RPMI8226 (cell line): ENCODE data around the gene TAS2R13.

ENCODE experiments used
- DNase-seq: peaks from one replicate; pipeline ENCODE4 v3.0.0-alpha.2; 2015

Gene TAS2R13, protein sequence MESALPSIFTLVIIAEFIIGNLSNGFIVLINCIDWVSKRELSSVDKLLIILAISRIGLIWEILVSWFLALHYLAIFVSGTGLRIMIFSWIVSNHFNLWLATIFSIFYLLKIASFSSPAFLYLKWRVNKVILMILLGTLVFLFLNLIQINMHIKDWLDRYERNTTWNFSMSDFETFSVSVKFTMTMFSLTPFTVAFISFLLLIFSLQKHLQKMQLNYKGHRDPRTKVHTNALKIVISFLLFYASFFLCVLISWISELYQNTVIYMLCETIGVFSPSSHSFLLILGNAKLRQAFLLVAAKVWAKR

DNA sequence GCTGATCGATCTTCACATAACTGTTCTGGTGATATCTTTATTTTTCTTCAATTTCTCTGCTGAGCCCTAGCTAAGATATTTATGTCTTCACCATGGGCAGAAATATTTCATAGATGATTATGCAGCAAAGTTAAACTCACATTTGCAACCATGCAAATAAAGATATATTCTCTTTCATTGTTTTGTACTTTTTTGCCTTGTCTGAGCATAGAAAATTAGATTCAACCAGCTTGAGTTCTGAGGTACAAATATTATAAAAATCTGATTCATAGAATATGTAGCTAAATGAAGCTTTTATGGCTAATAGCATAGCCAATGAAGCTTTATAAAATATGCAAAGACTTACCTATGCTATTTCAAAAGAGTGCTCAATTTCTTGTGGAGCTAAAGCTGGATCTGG, at the start of gene TAS2R13:
Gene TAS2R13, minus strand, starts transcription at position 101 of the 400 bp plus-strand sequence. CDS start 264 bp downstream, outside the sequence.
- DNase-seq = no peak

DNA sequence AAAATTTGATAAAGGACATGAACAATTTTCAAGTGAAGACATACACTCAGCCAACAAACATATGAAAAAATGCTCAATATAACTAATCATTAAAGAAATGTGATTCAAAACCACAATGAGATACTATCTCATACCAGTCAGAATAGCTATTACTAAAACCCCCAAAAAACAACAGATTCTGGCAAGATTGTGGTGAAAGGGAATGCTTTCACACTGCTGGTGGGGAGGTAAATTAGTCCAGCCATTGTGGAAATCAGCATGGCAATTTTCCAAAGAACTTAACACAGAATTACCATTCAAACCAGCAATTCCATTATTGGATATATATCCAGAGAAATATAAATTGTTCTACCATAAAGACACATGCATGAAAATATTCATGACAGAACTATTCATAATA, 48.4 kb upstream of the TAS2R13 start:
- no peak for DNase-seq

DNA sequence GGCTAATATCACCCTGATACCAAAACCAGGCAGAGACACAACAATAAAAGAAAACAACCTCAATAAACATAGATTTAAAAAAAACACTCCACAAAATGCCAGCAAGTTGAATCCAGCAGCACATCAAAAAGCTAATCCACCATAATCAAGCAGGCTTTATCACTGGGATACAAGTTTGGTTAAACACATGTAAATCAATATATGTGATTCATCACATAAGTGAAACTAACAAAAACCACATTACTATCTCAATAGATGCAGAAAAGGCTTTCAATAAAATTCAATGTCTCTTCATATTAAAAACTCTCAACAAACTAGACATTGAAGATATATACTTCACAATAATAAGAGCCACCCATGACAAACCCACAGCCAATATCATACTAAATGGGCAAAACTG, 46.7 kb upstream of the TAS2R13 start:
- DNase-seq = no peak

DNA sequence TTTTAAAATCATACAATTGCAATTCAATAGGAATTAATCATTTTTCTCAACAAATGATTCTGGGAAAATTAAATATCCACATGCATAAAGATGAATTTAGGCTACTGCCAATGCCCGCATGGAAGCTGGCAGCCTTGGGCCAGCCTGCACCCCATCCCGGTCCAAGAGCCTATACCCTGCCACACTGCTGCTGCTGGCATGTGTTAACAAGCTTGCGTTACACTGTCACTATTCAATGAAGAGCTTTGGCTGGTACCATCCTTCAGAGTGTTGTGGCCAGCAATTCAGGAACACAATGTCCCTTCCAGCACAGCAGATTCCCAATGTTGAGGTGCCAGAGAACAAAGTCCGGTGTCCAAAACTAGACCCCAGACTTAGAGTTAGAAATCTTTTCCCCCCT, 43.3 kb upstream of the TAS2R13 start:
- DNase-seq = no peak

DNA sequence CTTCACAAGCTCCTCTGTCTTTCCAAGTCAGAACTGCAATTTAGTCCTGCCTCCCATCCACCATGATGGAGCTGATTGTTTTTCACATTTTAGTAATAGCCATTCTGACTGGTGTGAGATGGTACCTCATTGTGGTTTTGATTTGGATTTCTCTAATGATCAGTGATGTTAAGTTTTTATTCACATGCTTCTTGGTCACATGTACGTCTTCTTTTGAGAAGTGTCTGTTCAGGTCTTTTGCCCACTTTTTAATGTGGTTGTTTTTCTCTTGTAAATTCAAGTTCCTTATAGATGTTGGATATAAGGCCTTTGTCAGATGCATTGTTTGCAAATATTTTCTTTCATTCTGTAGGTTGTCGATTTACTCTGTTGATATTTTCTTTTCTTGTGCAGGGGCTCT, 33.8 kb upstream of the TAS2R13 start:
- DNase-seq = no peak

DNA sequence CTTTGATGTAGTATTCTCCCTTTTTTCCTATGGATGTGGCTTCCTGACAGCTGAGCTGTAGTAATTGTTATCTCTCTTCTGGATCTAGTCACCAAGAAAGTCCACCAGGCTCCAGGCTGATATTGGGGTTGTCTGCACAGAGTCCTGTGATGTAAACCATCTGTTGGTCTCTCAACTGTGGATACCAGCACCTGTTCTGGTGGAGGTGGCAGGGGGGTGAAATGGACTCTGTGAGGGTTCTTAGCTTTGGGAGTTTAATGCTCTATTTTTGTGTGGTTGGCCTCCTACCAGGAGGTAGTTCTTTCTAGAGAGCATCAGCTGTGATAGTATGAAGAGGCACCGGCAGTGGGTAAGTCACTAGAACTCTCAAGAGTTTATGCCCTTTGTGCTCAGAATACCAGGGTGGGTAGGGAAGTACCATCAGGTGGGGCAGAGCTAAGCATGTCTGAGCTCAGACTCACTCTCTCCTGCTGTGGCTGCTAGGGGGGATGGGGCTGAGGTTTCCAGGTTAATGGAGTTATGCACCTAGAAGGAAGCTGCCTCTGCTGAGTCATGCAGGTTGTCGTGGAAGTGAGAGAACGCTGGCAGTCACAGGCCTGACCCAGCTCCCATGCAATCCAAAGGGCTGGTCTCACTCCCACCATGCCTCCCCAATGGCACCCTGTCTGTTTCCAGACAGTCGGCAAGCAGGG, 32.7 kb upstream of the TAS2R13 start:
- peak; percentile 81 for DNase-seq

- no peak for DNase-seq
Measured at GRCh38 chr12:10941369-10941768, 32.0 kb upstream of the TAS2R13 start.

- no peak for DNase-seq
Measured at GRCh38 chr12:10940389-10940788, 31.0 kb upstream of the TAS2R13 start.

- no peak for DNase-seq
Measured at GRCh38 chr12:10939163-10939562, 29.8 kb upstream of the TAS2R13 start, which contains the start of gene TAS2R14. TSS of gene TAS2R14 (minus strand) at chr12:10939263. CDS start at chr12:10939207, 56 bp downstream.

DNA sequence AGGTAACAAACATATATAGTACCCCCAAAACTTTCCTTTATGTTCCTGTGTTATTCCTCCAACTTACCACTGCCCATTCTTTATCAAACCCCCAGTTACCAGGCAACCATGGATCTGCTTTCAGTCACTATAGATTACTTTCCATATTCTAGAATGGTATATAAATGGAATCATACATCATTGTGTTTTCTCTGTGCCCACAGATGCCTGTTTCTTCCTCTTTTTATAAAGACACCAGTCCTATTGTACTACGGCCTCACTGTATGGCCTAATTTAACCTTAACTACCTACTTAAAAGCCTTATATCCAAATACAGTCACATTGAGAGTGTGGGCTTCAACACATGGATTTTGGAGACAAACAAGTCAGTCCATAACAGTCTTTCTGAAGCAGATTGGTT, 27.1 kb upstream of the TAS2R13 start:
- DNase-seq = no peak

GRCh38 chr12:10928746-10929286, 19.5 kb upstream of the TAS2R13 start, which contains the start of gene PRH2:
TSS of gene PRH2 (plus strand) at chr12:10929236. CDS start at chr12:10929274, 38 bp downstream.
- no peak for DNase-seq

DNA sequence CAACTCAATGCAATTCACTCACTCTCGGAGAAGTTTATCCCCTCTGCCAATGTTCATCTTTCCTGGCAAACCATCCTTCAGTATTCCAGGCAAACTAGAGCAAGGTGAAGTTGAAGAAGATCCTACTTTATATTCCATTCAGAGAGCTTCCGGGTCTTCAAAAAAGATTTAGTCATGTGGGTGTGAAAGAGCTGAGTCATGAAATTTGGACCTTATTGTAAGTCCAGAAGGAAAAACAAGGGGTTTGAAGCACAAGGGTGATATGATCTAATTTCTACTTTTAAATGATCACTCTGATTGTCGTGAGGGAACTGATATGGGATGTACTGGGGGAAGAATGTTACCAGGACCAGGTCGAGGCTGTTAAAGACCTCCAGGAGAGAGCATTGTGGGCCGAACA, 16.9 kb upstream of the TAS2R13 start:
- no peak for DNase-seq

DNA sequence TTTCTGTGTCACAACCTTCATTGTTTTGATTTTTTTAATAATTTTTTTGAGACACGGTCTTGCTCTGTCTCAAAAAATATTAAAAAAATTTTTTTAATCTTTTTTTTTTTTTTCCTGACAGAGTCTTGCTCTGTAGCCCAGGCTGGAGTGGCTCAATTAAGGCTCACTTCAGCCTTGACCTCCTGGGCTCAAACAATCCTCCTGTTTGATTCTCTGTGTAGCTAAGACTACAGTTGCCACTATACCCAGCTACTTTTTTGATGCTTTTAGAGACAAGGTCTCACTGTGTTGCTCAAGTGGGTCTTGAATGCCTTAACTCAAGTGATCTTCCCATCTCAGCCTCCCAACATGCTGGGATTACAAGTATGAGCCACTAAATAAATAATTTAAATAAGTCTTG, 10.4 kb upstream of the TAS2R13 start:
- no peak for DNase-seq

GRCh38 chr12:10910380-10910779, 1.0 kb upstream of the TAS2R13 start:
- no peak for DNase-seq

- DNase-seq = no peak
Measured at GRCh38 chr12:10904686-10905085, 4.7 kb downstream of the TAS2R13 start.

DNA sequence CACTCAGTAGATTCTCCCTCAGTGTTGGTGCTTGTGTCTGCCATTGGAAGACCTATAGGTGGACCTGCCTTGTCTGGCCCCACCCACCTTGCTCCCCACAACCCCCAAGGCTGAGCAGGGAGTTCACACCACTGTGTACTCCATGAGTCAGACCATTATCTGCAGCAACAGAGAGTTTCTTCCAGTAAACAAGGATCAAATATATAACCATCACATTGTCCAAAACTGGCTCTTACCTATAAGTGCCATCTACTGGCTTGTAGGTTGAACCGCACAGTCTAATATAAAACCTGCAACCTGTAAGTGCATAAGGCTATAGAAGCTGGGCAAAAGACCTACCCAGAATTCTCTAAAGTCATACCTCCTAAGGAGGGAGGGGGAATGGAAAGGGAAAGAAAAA, 7.9 kb downstream of the TAS2R13 start:
- no peak for DNase-seq

DNA sequence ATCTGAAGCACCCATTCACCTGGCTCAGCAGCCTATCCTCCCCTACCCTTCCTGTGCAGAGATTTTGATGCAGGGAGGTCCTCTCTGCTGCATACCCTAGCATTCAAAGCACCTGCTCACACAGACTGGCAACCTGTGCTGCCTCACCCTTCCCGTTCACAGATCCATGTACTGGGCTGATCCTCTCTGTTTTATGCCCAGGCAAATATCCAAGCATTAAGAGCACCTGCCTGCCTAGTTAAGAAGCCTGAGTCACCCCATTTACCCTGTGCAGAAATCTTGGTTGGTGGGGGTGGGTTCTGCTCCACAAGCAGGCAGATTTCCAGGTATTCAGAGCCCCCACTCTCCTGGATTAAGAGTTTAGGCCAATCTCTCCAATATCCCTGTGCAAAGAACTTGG, 8.4 kb downstream of the TAS2R13 start:
- no peak for DNase-seq

DNA sequence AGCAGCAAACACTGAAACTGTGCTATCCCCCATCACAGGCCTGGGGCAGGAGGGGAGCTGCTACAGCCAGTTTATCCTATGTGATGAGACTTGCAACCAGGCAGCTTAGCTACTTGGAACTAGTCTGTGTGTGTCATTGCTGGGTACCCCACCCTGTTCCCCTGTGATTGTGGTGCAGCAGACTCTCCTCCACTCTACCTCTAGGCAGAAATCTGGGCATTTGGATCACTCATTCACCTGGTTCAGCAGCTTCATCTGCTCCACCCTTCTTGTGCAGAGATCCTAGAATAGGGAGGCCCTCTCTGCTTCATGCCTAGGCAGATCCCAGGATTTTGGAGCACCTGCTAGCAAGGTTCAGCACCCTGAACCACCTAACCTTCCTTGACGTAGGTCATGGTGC, 8.8 kb downstream of the TAS2R13 start:
- DNase-seq = no peak

DNA sequence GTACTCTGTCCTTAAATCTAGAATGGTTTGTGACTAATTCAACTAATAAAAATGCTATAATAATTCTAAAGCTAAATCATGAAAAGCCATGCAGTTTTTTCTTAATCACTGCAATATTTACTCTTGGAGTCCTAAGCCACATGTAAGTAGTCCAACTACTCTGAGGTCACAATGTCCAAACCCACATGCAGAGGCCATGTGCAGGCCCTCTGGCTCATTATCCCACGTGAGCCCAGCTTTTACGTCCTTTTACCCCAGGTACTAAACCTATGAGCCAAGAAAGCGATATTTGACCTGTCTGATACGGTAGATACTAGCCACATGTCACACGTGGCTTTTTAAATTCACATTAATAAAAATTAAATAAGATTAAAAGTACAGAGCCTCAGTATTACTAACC, 12.5 kb downstream of the TAS2R13 start:
- DNase-seq = no peak

DNA sequence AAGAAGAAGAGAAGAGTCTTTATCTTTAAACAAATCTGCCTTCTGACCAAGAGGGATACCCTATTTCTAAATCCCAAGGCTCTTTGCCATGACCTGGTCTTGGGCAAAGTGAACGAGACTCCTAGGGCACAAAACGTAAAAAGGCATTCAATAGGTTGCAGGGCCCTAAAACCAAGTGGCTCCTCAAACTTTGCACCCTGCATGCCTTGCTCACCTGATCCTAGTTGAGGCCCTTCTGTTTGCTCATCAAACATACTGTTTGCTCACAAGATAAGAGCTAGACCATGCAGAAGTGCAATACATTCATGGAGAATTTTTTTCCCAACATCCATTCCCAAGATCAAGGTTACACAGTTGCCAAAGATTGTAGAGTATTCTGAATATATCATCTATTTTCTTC, 17.4 kb downstream of the TAS2R13 start:
- no peak for DNase-seq

DNA sequence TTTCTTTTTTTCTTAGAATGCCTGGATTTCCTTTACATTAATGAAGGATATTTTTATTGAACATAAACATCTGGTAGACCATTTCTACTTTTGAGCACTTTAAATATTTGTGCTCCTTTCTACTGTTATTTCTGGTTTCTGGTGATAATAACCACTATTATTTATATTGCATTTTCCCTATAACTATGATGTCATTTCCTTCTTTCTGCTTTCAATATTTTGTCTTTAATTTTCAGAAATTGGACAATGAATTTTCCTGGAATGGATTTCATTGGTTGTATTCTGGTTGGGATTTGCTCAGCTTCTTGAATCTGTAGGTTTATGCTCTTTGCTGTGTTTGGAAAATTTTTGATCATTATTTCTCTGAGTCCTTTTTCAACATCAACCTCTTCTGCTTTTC, 20.1 kb downstream of the TAS2R13 start:
- no peak for DNase-seq

GRCh38 chr12:10884086-10884725, 25.2 kb downstream of the TAS2R13 start, which contains the start of gene PRH1:
TSS of gene PRH1 (minus strand) at chr12:10884255. CDS start at chr12:10884217, 38 bp downstream.
- no peak for DNase-seq

- DNase-seq = no peak
Measured at GRCh38 chr12:10873378-10873777, 36.0 kb downstream of the TAS2R13 start.

DNA sequence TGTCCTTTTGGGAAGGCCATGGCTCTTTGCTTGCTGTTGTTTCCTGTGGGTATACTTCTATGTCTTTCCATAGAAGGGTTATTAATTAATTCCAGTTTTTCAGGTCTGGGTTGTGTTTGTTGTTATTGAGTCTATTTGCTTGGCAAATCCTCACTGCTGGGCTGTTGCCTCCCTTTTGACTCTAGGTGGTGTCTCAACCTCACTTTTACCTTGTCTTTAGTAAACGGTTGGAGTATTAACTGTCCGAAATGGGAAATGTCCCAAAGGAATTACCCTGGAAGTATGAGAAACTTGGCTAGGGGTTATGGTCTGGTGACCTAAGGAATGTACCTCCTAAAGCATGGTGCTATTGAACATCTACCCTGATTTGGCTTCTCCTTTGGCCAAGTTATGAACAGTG, 42.0 kb downstream of the TAS2R13 start:
- no peak for DNase-seq
